Astrocyte (in vitro differentiated cells and primary cell): ENCODE results near the gene TMEM231.

Experiments
- CTCF ChIP-seq: IDR thresholded peaks from 2 replicates; pipeline ENCODE4 v1.5.1; 2011; ENCODE audit warnings: low read depth, mild to moderate bottlenecking, inconsistent platforms, low read length, moderate library complexity; ENCODE audit not compliant: insufficient read depth
- EZH2 ChIP-seq: IDR thresholded peaks from 2 replicates; pipeline ENCODE4 v1.6.1; 2012; ENCODE audit warnings: mild to moderate bottlenecking, low read length, inconsistent platforms; ENCODE audit not compliant: insufficient read depth

GRCh38 chr16:75526032-75526790, 29.8 kb downstream of the TMEM231 start:
- TF ChIP-seq CTCF (no peak), EZH2 (no peak)
